NCI-H1694 (cell line): ENCODE results near the gene RXFP4.
"Not testable (repeated sequence)": the region's sequence is repeated elsewhere in the genome, so short reads cannot be mapped to it uniquely, and the experiment has no call there.

Experiments
- DNase-seq: peaks from one replicate; lab custom pipeline; 2025; lab: John Stamatoyannopoulos, UW

RXFP4 gene, protein sequence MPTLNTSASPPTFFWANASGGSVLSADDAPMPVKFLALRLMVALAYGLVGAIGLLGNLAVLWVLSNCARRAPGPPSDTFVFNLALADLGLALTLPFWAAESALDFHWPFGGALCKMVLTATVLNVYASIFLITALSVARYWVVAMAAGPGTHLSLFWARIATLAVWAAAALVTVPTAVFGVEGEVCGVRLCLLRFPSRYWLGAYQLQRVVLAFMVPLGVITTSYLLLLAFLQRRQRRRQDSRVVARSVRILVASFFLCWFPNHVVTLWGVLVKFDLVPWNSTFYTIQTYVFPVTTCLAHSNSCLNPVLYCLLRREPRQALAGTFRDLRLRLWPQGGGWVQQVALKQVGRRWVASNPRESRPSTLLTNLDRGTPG

DNA sequence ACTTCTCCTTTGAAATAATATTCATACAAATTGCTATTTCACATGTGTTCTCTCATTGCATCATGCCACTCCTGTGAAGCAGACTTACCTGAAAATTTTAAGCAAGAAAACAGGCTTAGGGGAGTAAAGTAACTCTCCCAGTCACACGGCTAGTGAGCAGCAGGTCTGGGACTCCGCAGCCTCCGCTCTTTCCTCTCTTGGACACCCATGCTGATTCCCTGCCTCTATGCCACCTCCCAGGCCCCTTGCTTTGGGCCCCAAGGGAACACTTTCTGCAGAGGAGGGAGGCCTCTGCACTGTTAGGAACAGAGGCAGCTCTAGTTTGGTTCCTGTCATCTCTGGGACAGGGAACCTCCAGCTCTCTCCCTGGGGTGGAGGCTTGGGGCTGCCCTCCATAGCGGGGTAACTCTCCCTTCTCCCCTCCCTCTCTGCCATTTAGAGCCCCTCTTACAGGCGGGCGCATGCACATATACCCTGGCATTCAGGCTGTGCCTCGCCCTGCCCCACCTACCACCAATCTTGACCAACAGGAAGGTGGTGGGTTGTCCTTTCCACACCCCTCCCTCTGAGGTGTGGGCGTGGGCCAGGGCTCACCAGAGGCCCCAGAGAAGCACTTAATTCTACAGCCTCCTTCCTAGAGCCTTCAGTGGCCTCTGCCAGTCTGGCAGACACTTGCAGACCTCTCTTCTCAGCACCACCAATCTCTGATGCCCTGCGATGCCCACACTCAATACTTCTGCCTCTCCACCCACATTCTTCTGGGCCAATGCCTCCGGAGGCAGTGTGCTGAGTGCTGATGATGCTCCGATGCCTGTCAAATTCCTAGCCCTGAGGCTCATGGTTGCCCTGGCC lies at the start of gene RXFP4:
TSS of gene RXFP4 (plus strand) at position 646 of the 852 bp plus-strand sequence. CDS start at position 718, 72 bp downstream.
- DNase-seq, result peak; percentile 45

DNA sequence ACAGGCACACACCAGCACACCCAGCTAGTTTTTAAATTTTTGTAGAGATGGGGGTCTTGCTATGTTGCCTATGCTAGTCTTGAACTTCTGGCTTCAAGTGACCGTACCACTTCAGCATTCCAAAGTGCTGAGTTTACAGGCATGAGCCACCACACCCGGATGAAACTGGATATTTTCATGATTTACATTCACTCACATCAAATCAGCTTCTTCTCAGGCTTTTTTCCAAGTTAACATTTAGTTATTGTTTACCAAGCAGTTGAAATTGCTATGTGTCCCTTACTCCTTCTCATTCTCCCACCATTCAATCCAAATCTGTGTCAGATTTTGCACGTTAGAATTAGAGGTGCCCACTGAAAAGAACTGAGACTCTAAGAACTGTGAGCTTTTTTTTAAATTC lies 48.6 kb upstream of the RXFP4 start:
- DNase-seq, result no peak

DNA sequence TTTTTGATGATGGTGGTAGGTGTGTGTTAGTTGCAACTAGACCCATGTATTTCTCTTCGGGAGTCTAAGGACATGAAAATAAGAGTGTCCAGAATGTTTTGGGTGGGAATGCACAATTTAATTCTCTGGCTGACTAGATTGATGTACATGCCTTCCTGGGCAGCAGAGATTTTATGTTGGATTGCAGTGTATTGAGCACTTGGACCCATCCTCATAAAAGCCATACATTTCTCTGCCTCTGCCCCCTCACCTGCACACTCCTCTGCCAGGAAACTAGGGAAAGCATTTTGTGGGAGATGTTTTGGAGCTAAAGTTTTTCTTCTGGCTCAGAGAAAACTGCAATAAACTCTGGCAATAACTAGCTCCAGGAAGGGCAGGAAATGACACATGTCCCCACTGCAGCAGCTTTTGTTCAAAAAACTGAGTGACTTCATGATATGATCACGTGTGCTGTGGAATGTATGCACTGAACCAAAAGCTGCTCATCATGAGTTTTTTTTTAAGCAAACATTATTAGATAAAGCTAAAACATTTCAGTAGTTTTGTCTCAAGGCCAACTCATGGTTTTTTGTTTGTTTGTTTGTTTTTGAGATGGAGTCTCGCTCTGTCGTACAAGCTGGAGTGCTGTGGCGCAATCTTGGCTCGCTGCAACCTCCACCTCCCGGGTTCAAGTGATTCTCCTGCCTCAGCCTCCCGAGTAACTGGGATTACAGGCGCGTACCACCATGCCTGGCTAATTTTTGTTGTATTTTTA lies 47.9 kb upstream of the RXFP4 start:
- no peak for DNase-seq

DNA sequence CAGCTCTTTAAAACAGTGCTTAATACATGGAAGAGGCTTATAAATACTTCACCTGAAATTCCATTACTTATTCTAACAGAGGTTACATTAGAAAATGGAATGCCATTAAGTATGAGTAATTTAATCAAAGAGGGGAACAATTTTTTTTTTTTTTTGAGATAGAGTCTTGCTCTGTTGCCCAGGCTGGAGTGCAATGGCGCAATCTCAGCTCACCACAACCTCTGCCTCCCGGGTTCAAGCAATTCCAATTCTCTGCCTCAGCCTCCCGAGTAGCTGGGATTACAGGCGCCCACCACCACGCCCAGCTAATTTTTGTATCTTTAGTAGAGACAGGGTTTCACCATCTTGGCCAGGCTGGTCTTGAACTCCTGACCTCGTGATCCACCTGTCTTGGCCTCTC lies 45.8 kb upstream of the RXFP4 start:
- DNase-seq, result not testable (repeated sequence)

DNA sequence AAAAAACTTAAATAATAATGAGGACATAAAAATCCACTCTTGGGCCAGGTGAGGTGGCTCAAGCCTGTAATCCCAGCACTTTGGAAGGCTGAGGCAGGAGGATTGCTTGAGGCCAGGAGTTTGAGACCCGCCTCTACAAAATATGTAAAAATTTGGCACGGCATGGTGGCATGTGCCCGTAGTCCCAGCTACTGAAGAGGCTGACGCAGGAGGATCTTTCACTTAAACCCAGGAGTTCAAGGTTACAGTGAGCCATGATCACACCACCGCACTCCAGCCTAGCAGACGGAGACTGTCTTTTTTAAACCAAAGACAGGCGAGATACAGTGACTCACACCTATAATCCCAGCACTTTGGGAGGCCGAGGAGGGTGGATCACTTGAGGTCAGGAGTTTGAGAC lies 45.0 kb upstream of the RXFP4 start:
- DNase-seq, result not testable (repeated sequence)

DNA sequence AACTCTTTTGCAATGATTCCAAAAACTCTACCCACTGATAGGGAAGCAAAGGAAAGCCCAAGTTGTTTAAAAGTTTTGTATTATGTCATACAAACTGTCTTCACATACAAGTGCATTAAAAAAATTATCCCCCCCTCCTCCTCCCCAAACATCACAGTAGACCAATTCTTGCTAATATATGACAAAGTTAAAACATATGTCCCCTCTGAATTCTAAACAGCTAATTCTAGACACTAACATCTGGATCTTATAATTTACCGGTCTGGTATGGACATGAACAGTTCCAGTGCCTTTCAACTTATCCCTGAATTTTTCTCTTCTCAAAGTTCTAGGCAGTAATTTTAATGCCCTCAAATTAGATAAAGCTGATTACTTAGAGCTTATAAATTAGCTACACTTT lies 43.7 kb upstream of the RXFP4 start:
- no peak for DNase-seq

DNA sequence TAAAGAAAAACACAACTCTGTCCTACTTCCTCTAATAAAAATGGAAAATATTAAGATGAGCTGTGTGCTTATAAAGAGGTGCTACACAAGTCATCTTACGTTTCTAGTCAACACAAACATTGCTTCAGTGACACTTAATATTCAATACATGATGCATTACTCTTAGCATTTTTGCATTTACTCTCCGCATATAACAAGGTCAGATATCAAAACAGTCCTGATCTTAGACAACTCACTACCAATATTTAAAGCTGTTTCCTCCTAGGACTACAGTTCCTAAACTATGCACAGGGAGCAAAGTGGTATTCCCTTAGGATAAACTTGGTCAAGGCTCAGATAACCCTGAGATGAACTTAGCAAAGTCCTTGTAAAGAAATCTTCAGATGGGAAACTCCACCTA lies 42.5 kb upstream of the RXFP4 start:
- no peak for DNase-seq

DNA sequence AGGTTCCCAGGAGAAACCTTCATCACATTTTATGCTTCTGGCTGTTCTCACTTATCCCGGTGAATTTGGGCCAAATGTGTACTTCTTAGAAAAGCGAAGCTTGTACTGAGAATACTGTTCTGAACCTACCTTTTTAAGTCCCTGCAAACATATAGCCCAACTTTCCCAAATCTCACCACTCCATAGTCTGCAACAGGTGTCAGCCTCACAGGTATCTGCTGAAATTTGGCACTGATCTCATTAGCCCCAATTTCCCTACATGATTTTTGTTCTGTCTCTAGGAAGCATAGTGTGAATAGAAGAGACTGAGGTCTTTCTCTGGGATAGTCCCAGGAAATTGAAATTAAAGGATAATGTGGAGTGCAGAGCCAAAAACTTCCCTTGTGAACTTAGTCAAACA lies 41.8 kb upstream of the RXFP4 start:
- no peak for DNase-seq

DNA sequence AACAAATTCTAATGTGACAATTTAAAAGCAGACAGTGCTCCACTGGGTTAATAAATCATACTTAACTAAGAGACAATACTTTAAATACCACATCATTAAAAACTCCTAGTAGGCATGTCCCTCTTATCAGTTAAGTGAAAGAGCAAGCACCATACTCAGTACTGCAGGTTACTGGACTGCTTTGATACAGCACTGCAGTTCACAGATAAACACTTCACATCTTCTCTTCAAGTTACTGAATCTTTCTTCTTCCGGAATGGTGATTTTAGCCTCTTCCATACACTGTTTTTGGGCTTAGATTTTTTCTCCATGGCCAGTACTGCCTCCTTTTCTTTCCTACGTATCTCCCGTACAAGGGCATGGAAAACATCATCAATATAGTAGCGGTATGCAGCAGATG lies 41.3 kb upstream of the RXFP4 start:
- DNase-seq, result no peak

DNA sequence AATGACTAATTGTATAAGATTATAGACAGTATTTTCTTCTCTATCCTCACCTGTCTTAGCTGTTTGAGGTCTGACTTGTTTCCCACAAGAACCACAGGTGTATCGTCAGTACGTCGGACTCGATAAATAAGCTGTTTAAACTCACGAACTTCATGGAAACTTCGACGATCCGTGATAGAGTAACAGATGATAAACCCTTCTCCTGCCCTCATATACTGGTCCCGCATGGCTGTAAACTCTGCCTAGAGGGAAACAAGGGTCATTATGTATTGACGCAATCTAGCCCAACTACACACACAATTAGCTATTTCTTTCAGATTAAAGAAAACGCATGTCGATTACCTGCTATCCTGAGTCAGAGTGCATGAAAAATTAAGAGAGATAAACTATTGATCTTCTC lies 37.2 kb upstream of the RXFP4 start:
- DNase-seq, result no peak

DNA sequence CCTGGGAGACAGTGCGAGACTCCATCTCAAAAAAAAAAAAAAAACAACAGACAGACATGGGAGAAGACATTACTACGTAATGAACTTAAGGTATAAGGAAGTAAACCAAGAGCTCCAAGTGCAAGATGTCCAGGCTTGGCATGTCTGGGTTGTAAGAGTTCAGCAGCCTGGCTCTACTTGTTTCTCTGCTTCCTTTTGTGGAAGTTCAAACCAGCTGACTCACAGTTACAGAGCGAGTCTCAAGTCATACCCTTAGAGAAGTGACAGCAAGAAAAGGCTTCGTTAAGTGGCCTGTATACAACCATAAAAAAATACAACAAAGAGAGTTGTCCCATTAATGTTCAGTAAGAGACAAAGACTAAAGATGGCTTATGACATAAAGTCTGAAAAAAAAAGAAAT lies 31.5 kb upstream of the RXFP4 start:
- DNase-seq, result no peak

DNA sequence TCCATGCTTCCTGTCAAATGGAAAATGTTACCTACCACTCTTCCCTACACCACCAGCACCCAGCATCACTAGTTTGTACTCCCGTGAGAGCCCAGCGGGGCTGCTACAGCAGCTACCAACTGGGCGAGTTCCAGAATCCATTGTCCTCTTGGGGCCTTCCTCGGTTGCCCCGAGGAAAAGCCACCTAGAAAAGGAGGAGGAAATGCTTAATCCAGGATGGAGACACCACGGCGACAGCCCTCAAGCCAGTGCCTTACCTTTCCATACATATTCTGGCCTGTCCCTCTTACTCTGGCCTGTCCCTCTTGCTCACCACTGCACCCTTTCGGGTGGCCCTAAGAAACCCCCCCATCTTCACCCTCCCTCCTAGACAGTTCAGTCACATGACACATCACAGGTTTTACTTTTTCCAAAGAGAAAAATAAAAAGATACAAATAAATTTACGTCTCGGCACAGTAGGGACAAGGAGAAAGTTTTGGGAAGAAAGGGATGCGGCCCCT lies 30.8 kb upstream of the RXFP4 start:
- DNase-seq, result no peak

DNA sequence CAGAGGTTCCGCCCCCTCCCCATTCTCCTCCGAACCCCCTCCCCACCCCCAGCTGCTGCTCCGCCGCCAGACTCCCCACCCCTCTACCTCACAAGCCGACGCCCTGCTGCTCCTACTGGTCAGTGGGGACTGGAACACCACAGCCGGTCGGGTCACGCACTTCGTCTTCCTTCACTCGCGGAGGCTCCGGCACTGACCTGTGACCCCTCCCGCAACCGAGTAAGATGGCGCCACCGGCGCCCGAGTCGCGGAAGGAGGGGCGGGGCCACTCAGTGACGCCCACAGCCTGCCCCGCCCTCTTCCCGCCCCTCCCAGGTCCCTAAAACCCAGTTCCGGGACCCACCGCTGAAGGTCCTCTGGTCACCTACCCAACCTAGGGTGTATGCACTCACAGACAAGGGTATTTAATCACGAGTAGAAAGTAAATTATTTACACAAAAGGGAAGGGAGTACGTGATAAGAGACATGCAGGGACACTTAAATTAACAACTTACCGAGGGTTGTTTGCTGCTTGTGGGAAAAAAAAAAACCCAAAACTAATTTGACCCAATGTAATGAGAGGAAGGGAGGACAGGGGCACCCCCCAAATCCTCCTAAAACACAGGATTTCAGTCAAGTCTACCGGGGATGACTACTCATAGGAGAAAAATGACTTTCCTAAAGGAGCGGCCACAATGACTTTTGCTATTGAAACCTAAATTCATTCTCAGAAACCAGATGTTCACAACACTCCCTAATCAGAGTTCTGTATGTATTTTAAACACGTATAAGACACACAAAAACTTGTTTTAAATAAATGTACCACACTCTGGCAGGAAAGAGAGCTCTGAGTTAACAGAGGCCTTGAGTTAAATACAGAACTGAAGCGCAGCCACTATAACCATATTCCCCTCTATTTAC lies 30.0 kb upstream of the RXFP4 start, which contains the start of gene RIT1:
TSS of gene RIT1 (minus strand) at position 194 of the 900 bp plus-strand sequence. CDS start 588 bp downstream, outside the sequence.
- DNase-seq, result peak; percentile 79

DNA sequence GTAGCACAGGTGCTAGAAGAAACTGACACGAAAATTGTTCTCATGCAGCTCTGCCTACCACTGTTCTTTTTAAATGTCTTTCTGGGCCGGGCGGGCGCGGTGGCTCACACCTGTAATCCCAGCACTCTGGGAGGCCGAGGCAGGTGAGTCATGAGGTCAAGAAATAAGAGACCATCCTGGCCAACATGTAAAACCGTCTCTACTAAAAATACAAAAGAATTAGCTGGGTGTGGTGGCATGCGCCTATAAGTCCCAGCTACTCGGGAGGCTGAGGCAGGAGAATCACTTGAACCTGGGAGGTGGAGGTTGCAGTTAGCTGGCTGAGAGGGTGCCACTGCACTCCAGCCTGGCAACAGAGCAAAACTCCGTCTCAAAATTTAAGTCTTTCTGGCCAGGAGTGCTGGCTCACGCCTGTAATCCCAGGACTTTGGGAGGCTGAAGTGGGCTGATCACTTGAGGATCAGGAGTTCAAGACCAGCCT lies 29.3 kb upstream of the RXFP4 start:
- no peak for DNase-seq

DNA sequence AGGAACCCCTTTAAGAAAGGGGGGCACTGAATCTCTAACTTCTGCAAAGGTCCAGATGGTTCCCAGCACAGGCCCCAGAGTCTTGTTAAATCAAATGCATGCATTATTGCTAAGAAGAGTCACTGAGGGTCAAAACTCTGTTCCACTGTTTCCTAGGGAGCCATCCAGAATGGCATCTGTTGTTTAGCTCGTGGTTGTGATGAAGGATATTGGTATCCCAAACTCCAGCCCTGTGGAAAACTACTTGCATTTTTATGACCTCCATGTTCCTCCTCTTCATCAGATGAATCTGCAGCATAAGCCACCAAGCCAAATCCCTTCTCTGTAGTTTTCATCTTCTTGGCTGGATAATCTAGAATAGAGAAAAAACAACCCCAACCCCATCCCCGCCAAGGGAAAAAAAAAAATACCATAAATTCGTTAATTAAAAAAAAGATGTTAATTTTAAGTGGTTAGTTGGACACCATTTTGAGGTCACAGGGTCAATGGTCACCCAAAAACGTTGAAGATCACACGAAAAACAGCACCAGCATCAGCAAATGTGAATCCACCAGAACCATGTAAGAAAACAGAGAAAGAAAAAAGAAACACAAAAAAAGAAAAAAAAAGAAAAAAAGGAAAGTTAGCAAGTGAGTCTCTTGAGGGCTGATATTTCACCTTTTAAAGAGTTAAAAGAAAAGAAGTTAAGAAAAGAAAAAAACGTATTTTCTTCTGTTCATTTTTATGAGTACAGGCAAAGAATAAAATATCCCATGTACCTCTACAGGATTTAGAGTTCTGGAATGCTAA lies 27.3 kb upstream of the RXFP4 start:
- no peak for DNase-seq

DNA sequence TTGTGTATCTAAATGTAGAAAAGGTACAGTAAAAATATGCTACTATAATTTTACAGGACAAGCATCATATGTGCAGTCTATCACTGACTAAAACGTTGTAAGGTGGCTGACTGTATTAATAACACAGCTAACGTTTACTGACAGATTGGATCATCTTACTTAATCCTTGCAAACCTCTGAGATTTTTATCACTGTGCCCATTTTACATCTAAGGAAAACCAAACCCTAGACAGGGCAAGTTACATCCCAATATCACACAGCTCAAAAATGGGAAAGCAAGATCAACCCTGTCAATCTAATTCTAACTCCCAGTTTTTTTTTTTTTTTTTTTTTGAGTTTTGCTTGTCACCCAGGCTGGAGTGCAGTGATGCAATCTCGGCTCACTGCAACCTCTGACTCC lies 22.8 kb upstream of the RXFP4 start:
- DNase-seq, result no peak

DNA sequence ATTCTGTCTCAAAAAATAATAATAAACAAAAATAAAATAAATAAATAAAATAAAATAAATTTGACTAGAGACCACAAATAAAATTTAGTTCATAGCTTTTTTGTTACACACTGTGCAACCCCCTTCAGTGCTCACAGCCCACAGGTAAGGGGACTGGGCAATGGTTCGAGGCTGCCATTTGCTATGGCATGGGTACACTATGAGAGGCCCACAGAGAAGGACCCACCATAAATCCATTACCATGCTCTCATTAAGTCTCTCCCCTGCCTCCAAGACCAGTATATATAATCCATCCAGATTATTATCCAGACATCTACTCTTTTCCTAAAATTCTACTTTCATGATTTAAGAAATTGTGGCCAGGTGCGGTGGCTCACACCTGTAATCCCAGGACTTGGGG lies 21.6 kb upstream of the RXFP4 start:
- DNase-seq, result no peak

DNA sequence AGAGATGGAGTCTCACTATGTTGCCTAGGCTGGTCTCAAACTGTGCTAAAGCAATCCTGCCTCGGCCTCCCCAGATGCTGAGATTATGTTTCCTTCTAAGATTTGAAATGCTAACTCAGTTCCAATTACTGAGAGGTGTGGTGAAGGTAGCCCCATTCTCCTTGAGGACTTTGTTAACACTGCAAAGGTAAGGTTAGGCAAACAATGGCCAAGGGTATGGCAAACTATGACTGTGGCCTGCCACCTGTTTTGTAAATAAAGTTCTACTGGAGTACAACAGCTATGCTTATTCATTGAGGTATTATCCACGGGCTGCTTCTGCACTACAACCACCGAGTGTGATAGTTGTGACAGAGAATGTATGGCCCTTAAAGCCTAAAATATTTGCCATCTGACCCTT lies 20.7 kb upstream of the RXFP4 start:
- no peak for DNase-seq

DNA sequence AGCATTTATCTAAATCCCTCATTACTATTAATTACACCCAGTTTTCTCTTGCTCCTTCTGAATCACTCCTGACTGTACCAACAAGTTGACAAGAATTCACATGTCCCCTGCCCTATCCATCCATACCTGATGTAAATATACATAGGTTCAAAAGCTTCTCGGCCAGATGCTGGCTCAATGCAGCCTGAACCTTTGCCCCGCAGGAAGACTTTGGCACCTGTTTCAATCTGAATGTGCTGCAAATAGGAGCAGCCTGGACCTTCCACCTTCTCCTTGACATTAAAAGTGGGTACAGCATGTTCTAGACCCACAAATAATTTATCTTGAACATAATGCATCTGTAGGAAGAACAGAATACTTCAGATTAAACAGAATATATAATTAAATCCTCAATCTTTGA lies 15.9 kb upstream of the RXFP4 start:
- no peak for DNase-seq

DNA sequence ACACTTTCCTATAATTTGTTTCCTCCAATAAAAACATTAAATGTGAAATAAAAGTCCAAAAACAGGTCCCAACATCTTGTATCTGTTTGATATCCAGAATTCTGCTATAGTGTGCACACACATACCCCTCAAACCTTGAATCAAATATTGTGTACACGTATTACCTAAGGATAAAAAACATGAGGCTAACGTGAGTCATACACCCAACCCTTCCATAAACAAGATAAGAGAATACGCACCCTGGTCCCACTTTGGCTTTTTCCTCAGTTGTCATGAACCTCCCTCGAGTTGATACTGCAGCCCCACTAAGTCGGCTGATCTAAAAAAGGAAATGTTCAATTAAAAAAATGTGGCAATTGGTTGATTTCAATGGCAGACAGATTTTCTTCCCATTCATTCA lies 12.4 kb upstream of the RXFP4 start:
- DNase-seq, result no peak
